Measurements from ENCODE around the gene ZDHHC3.

GRCh38 chr3:45010811-45011333 lies 34.9 kb upstream of the ZDHHC3 start:
- TF ChIP-seq, protein P1, sequence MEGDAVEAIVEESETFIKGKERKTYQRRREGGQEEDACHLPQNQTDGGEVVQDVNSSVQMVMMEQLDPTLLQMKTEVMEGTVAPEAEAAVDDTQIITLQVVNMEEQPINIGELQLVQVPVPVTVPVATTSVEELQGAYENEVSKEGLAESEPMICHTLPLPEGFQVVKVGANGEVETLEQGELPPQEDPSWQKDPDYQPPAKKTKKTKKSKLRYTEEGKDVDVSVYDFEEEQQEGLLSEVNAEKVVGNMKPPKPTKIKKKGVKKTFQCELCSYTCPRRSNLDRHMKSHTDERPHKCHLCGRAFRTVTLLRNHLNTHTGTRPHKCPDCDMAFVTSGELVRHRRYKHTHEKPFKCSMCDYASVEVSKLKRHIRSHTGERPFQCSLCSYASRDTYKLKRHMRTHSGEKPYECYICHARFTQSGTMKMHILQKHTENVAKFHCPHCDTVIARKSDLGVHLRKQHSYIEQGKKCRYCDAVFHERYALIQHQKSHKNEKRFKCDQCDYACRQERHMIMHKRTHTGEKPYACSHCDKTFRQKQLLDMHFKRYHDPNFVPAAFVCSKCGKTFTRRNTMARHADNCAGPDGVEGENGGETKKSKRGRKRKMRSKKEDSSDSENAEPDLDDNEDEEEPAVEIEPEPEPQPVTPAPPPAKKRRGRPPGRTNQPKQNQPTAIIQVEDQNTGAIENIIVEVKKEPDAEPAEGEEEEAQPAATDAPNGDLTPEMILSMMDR (IDR thresholded peaks at IDR 0.05; ENCODE audit: poor library complexity) = no peak
- no peak for TF ChIP-seq EZH2phosphoT487 (IDR thresholded peaks at IDR 0.05; ENCODE audit: low read depth, severe bottlenecking, unreplicated experiment)
- no peak for TF ChIP-seq EZH2 (IDR thresholded peaks at IDR 0.05; ENCODE audit: borderline replicate concordance)

Data from hepatocyte (in vitro differentiated cells).